ENCODE measurements around the gene LARP1B. TPM values are rescaled to one million over a fixed set of nuclear protein-coding genes. Genes with fewer than 3 reads are reported as not detected.

Gene LARP1B
- total and polyA plus RNA-seq, 7 experiments from 2014 or later = 3.9 to 18.2 (median 10.2) TPM

DNA sequence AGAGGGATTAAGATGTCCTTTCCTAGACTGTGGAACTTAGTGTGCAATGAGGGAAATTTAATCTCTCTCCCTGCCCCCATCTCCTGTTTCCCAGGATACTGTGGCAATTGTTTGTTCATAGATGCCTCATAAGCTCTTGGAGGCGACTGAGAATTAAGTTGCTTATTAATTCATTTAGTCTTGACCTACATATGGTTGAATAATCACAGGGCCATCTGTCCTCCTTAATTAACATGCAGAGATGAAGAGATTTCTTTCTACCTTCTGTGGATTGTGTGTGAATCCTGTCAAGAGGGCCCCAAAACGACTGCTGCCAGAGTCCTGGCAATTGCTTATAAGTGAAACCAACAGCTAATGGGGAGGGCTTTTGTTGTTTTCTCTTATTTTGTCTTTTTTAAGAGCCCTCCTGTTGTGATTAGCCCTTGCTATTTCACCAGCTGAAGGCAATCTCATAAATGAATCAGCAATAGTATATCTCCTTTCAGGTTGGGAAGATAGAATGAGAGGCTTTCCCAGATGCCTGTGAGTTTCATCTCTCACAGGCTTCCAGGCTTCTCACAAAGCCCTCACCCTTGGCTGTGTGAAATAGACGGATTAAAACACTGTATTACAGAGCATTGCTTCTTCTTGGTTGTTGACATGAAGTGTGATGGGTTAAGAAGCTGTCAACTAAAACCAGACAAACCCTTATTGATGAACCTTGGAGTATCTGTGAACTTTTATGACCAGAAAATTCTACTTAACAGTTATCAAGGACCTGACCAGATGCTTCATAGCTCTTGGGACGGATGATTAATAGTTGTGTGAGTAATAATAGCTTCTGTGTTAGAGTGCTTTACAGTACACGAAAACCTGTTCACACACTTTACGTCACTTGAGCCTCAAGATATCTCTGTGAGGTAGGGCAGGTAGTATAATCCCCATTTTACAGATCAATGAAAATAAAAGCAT is 168.0 kb downstream of the LARP1B start:
- no peaks in the 10 kb centered on the region for H3K4me1 Mint-ChIP-seq

DNA sequence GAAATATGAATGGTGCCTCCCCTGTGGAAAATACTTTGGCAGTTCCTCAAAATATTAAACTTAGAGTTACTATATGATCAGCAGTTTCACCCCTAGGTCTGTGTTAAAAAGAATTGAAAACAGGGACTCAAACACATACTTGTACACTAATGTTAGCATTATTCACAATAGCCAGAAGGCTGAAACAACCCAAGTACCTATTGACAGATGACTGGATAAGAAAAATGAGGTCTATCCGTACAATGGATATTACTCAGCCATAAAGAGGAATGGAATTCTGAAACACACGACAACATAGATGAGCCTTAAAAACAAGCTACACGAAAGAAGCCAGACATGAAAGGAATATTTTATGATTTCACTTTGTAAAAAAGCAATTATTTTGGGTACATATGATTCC is 171.6 kb downstream of the LARP1B start:
- peaks cover 0 to 13% (median 0%) of the 10 kb centered on the region in 5 donors for H3K27me3 Mint-ChIP-seq
- no peaks in the 10 kb centered on the region for H3K4me1 ChIP-seq (ENCODE audit: control insufficient read depth in 2 of 2, insufficient read depth in 2 of 2, low read length in 2 of 2)
- ChIA-PET POLR2A (no interaction called here), CTCF (no interaction called here)
- no peak overlapping the region for H3K27ac ChIP-seq (ENCODE audit: low read depth, low read length)
- no peaks in the 10 kb centered on the region for H3K27me3 ChIP-seq (ENCODE audit: control insufficient read depth in 2 of 2, insufficient read depth in 2 of 2, low read length in 2 of 2)
- no peaks in the 10 kb centered on the region for H3K36me3 Mint-ChIP-seq
- H3K9me3 Mint-ChIP-seq = peaks cover 0 to 4% (median 0%) of the 10 kb centered on the region in 11 donors
- intact Hi-C loops (cut with micrococcal nuclease) = no loop called here
- DNase-seq = no peak
- ATAC-seq = no peak
- H3K27ac Mint-ChIP-seq = no peak overlapping the region
- H3K36me3 ChIP-seq (ENCODE audit: control insufficient read depth in 2 of 3, insufficient read depth in 3 of 3, low read length in 3 of 3) = no peaks in the 10 kb centered on the region
- no peak overlapping the region for H3K4me3 ChIP-seq (ENCODE audit: low read length)
- no peak overlapping the region for H3K4me3 Mint-ChIP-seq
- no peaks in the 10 kb centered on the region for H3K9me3 ChIP-seq (ENCODE audit: control insufficient read depth in 2 of 3, low read length in 3 of 3)
- no peaks in the 10 kb centered on the region for H3K4me1 Mint-ChIP-seq

More for the DNA sequence above, 168.0 kb downstream of the LARP1B start:
- Histone ChIP-seq H3K27ac (ENCODE audit: low read depth, low read length) (no peak overlapping the region), H3K4me3 (ENCODE audit: low read length) (no peak overlapping the region), H3K4me1 (ENCODE audit: control insufficient read depth in 2 of 2, insufficient read depth in 2 of 2, low read length in 2 of 2) (no peaks in the 10 kb centered on the region), H3K27me3 (ENCODE audit: control insufficient read depth in 2 of 2, insufficient read depth in 2 of 2, low read length in 2 of 2) (no peaks in the 10 kb centered on the region), H3K9me3 (ENCODE audit: control insufficient read depth in 2 of 3, low read length in 3 of 3) (no peaks in the 10 kb centered on the region), H3K36me3 (ENCODE audit: control insufficient read depth in 2 of 3, insufficient read depth in 3 of 3, low read length in 3 of 3) (no peaks in the 10 kb centered on the region)
- Mint-ChIP-seq H3K4me3 (no peak overlapping the region), H3K9me3 (no peaks in the 10 kb centered on the region), H3K27me3 (peaks cover 0 to 11% (median 9%) of the 10 kb centered on the region in 5 donors), H3K27ac (no peak overlapping the region), H3K36me3 (no peaks in the 10 kb centered on the region)
- ChIA-PET CTCF (no interaction called here), POLR2A (no interaction called here)
- intact Hi-C loops (cut with micrococcal nuclease) = no loop called here
- no peak for DNase-seq
- ATAC-seq = no peak

DNA sequence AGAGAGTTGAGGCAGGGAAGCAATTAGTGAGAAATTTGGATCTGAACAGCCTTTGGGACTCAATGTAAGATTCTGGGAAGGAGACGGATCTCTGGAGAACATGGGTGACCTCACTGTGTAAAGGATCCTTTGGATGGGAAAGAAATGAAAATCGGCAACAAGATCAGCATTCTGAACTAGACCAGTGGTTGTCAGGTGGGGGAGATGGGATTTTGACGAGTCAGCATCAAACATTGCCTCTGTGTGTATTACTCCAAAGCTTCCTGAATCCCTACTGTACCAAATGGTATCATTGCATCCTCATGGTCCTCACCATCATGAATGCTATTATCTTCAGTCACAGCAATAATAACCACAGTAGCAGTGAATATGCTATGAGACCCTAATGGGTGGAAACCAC is 173.7 kb downstream of the LARP1B start:
- ATAC-seq = no peak
- Mint-ChIP-seq H3K4me1 (no peaks in the 10 kb centered on the region), H3K36me3 (no peaks in the 10 kb centered on the region), H3K9me3 (peaks cover 0 to 4% (median 0%) of the 10 kb centered on the region in 11 donors), H3K27ac (no peak overlapping the region), H3K27me3 (peaks cover 0 to 9% (median 0%) of the 10 kb centered on the region in 5 donors), H3K4me3 (no peak overlapping the region)
- ChIA-PET CTCF (no interaction called here), POLR2A (no interaction called here)
- H3K36me3 ChIP-seq (ENCODE audit: control insufficient read depth in 2 of 3, insufficient read depth in 3 of 3, low read length in 3 of 3) = no peaks in the 10 kb centered on the region
- H3K4me1 ChIP-seq (ENCODE audit: control insufficient read depth in 2 of 2, insufficient read depth in 2 of 2, low read length in 2 of 2) = no peaks in the 10 kb centered on the region
- intact Hi-C loops (cut with micrococcal nuclease) = no loop called here
- DNase-seq = no peak
- H3K4me3 ChIP-seq (ENCODE audit: low read length) = no peak overlapping the region
- H3K9me3 ChIP-seq (ENCODE audit: control insufficient read depth in 2 of 3, low read length in 3 of 3) = no peaks in the 10 kb centered on the region
- H3K27ac ChIP-seq (ENCODE audit: low read depth, low read length) = no peak overlapping the region
- no peaks in the 10 kb centered on the region for H3K27me3 ChIP-seq (ENCODE audit: control insufficient read depth in 2 of 2, insufficient read depth in 2 of 2, low read length in 2 of 2)

DNA sequence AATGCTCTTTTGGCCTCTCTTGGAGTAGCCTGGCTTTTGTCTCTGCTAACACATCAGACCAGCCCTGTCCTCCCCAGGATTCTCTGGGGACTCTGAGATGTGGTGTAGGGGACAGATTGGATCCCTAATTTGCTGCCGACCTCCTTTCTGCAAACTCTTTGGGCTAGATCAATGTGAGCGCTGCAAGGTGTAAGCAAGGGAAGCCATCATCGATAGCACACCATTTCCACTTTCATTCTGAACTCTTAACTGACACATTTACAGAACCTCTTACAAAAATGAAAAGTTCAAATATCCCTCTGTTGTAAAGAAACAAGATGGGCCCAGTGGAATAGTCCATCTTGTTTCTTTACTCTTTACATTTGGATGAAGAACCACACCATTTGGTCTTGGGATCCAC is 179.9 kb downstream of the LARP1B start:
- no peaks in the 10 kb centered on the region for H3K4me1 ChIP-seq (ENCODE audit: control insufficient read depth in 2 of 2, insufficient read depth in 2 of 2, low read length in 2 of 2)
- H3K27me3 Mint-ChIP-seq = peaks cover 0 to 26% (median 19%) of the 10 kb centered on the region in 5 donors
- intact Hi-C loops (cut with micrococcal nuclease) = no loop called here
- CTCF ChIA-PET = no interaction called here
- no peak overlapping the region for H3K4me3 ChIP-seq (ENCODE audit: low read length)
- H3K36me3 ChIP-seq (ENCODE audit: control insufficient read depth in 2 of 3, insufficient read depth in 3 of 3, low read length in 3 of 3) = no peaks in the 10 kb centered on the region
- DNase-seq (no peak), ATAC-seq (no peak)
- no peaks in the 10 kb centered on the region for H3K27me3 ChIP-seq (ENCODE audit: control insufficient read depth in 2 of 2, insufficient read depth in 2 of 2, low read length in 2 of 2)
- no peak overlapping the region for H3K4me3 Mint-ChIP-seq
- H3K36me3 Mint-ChIP-seq = peaks cover 0 to 4% (median 0%) of the 10 kb centered on the region in 5 donors
- H3K27ac ChIP-seq (ENCODE audit: low read depth, low read length) = no peak overlapping the region
- H3K9me3 Mint-ChIP-seq = peaks cover 0 to 5% (median 0%) of the 10 kb centered on the region in 11 donors
- H3K4me1 Mint-ChIP-seq = no peaks in the 10 kb centered on the region
- no peaks in the 10 kb centered on the region for H3K9me3 ChIP-seq (ENCODE audit: control insufficient read depth in 2 of 3, low read length in 3 of 3)
- no peak overlapping the region for H3K27ac Mint-ChIP-seq
- POLR2A ChIA-PET = no interaction called here

GRCh38 chr4:128241425-128241913 is 180.4 kb downstream of the LARP1B start:
- H3K4me3 Mint-ChIP-seq = no peak overlapping the region

DNA sequence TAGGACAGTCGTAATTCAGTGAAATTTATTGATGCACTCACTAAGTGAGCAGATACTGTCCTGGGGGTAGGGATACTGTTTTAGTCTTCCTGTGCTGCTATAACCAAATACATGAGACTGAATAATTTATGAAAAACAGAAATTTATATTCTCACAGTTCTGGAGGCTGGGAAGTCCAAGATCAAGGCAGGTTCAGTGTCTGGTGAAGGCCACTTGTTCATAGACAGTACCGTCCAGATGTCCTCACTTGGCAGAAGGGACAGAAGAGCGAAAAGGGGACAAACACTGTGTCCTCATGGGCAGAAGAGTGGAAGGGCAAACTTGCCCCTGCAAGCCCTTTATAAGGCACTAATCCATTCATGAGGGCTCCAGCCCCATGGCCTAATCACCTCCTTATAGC is 180.9 kb downstream of the LARP1B start:
- H3K36me3 ChIP-seq (ENCODE audit: control insufficient read depth in 2 of 3, insufficient read depth in 3 of 3, low read length in 3 of 3) = no peaks in the 10 kb centered on the region
- CTCF ChIA-PET = no interaction called here
- Mint-ChIP-seq H3K36me3 (peaks cover 0 to 4% (median 0%) of the 10 kb centered on the region in 5 donors), H3K27ac (peak overlapping the region in 1 of 9 donors; percentile 60), H3K4me3 (no peak overlapping the region), H3K27me3 (peaks cover 0 to 26% (median 19%) of the 10 kb centered on the region in 5 donors), H3K4me1 (no peaks in the 10 kb centered on the region), H3K9me3 (peaks cover 0 to 9% (median 0%) of the 10 kb centered on the region in 11 donors)
- no peak overlapping the region for H3K27ac ChIP-seq (ENCODE audit: low read depth, low read length)
- H3K9me3 ChIP-seq (ENCODE audit: control insufficient read depth in 2 of 3, low read length in 3 of 3) = no peaks in the 10 kb centered on the region
- ATAC-seq (no peak), DNase-seq (no peak)
- intact Hi-C loops (cut with micrococcal nuclease) = no loop called here
- no peaks in the 10 kb centered on the region for H3K4me1 ChIP-seq (ENCODE audit: control insufficient read depth in 2 of 2, insufficient read depth in 2 of 2, low read length in 2 of 2)
- no peak overlapping the region for H3K4me3 ChIP-seq (ENCODE audit: low read length)
- H3K27me3 ChIP-seq (ENCODE audit: control insufficient read depth in 2 of 2, insufficient read depth in 2 of 2, low read length in 2 of 2) = no peaks in the 10 kb centered on the region
- POLR2A ChIA-PET = no interaction called here

More at GRCh38 chr4:128241425-128241913, 180.4 kb downstream of the LARP1B start:
- ATAC-seq (no peak), DNase-seq (no peak)
- no peaks in the 10 kb centered on the region for H3K9me3 ChIP-seq (ENCODE audit: control insufficient read depth in 2 of 3, low read length in 3 of 3)
- peaks cover 0 to 26% (median 19%) of the 10 kb centered on the region in 5 donors for H3K27me3 Mint-ChIP-seq
- H3K4me1 Mint-ChIP-seq = no peaks in the 10 kb centered on the region
- peaks cover 0 to 4% (median 0%) of the 10 kb centered on the region in 5 donors for H3K36me3 Mint-ChIP-seq
- no peak overlapping the region for H3K27ac ChIP-seq (ENCODE audit: low read depth, low read length)
- no peaks in the 10 kb centered on the region for H3K4me1 ChIP-seq (ENCODE audit: control insufficient read depth in 2 of 2, insufficient read depth in 2 of 2, low read length in 2 of 2)
- peaks cover 0 to 5% (median 0%) of the 10 kb centered on the region in 11 donors for H3K9me3 Mint-ChIP-seq
- intact Hi-C loops (cut with micrococcal nuclease) = no loop called here
- no peaks in the 10 kb centered on the region for H3K27me3 ChIP-seq (ENCODE audit: control insufficient read depth in 2 of 2, insufficient read depth in 2 of 2, low read length in 2 of 2)
- ChIA-PET POLR2A (no interaction called here), CTCF (no interaction called here)
- no peak overlapping the region for H3K27ac Mint-ChIP-seq
- H3K36me3 ChIP-seq (ENCODE audit: control insufficient read depth in 2 of 3, insufficient read depth in 3 of 3, low read length in 3 of 3) = no peaks in the 10 kb centered on the region
- no peak overlapping the region for H3K4me3 ChIP-seq (ENCODE audit: low read length)

All from naive thymus-derived CD4-positive, alpha-beta T cell (primary cell).